ENCODE data around the gene WDR37. TPM values are rescaled to one million over a fixed set of nuclear protein-coding genes. Genes with fewer than 3 reads are reported as not detected.

The WDR37 gene
- total and polyA plus RNA-seq, 10 of the 15 experiments (the other 5 are each of a cell fraction or from before 2014, with no cell fraction given), result 1.9 to 11.1 (median 7.1) TPM

- no peak for TF ChIP-seq ZBTB11 (CRISPR knock-in tag; IDR thresholded peaks at IDR 0.05)
- peak; percentile 60 for TF ChIP-seq MEF2B (IDR thresholded peaks at IDR 0.05; ENCODE audit: partially characterized antibody, poor library complexity, severe bottlenecking)
- TF ChIP-seq USF1 (IDR thresholded peaks at IDR 0.05; ENCODE audit: borderline replicate concordance, extremely low read length, insufficient read depth, low read depth, low read length), result peak; percentile 79
- TF ChIP-seq MTA3 (IDR thresholded peaks at IDR 0.05; ENCODE audit: borderline replicate concordance, low read length), result 0 out of 2 replicates have a peak, but pooled peaks have one; percentile 14
- no peak for TF ChIP-seq SUZ12 (IDR thresholded peaks at IDR 0.05; ENCODE audit: unreplicated experiment)
- no peak for TF ChIP-seq IRF5 (IDR thresholded peaks at IDR 0.05; ENCODE audit: borderline replicate concordance)
- peak; percentile 7 for TF ChIP-seq BCL3 (IDR thresholded peaks at IDR 0.05; ENCODE audit: borderline replicate concordance, insufficient read depth, low read depth, low read length, poor library complexity, severe bottlenecking)
- no peak for TF ChIP-seq ATF7 (IDR thresholded peaks at IDR 0.05; ENCODE audit: low read depth)
- no peak for TF ChIP-seq STAT3 (IDR thresholded peaks at IDR 0.05; ENCODE audit: low read depth, low read length)
- peak; percentile 65; the same call in 1 of the 2 replicates for TF ChIP-seq RAD51 (IDR thresholded peaks at IDR 0.05)
- TF ChIP-seq JUNB (IDR thresholded peaks at IDR 0.05), result peak; percentile 71
- TF ChIP-seq WRNIP1 (IDR thresholded peaks at IDR 0.05; ENCODE audit: borderline replicate concordance, low read depth, low read length), result no peak
Measured at GRCh38 chr10:1036341-1036791, 19.8 kb upstream of the WDR37 start (continued).

Measured in GM12878 (cell line).